ENCODE data around the gene SCFD2. TPM values are rescaled to one million over a fixed set of nuclear protein-coding genes. Genes with fewer than 3 reads are reported as not detected.
"Not testable (repeated sequence)": the region's sequence is repeated elsewhere in the genome, so short reads cannot be mapped to it uniquely, and the experiment has no call there.

Gene SCFD2
- total RNA-seq, 1 donor from 2014 or later: 18.6 TPM

GRCh38 chr4:52994567-52994966 is 371.3 kb downstream of the SCFD2 start:
- DNase-seq (ENCODE audit: low read depth, low spot score): no peak
- Mint-ChIP-seq H3K27me3 (ENCODE audit: low read depth) (peaks cover 17% of the 10 kb centered on the region), H3K27ac (ENCODE audit: unreplicated experiment) (no peak overlapping the region), H3K4me3 (no peak overlapping the region), H3K4me1 (peaks cover 9% of the 10 kb centered on the region), H3K36me3 (ENCODE audit: low read depth) (peaks cover 13% of the 10 kb centered on the region), H3K9me3 (no peaks in the 10 kb centered on the region)
- no peak for TF ChIP-seq CTCF (conservative IDR thresholded peaks at IDR 0.05)

- Mint-ChIP-seq H3K4me3 (no peak overlapping the region), H3K27me3 (ENCODE audit: low read depth) (peaks cover 23% of the 10 kb centered on the region), H3K9me3 (no peaks in the 10 kb centered on the region), H3K27ac (ENCODE audit: unreplicated experiment) (no peak overlapping the region), H3K4me1 (peaks cover 9% of the 10 kb centered on the region), H3K36me3 (ENCODE audit: low read depth) (peaks cover 13% of the 10 kb centered on the region)
- no peak for DNase-seq (ENCODE audit: low read depth, low spot score)
- no peak for TF ChIP-seq CTCF (conservative IDR thresholded peaks at IDR 0.05)
These were observed 372.1 kb downstream of the SCFD2 start for GRCh38 chr4:52993771-52994170.

GRCh38 chr4:52992551-52992950 is 373.3 kb downstream of the SCFD2 start:
- not testable (repeated sequence) for DNase-seq (ENCODE audit: low read depth, low spot score); H3K27ac Mint-ChIP-seq (ENCODE audit: unreplicated experiment); H3K9me3 Mint-ChIP-seq; H3K4me1 Mint-ChIP-seq; H3K4me3 Mint-ChIP-seq
- H3K36me3 Mint-ChIP-seq (ENCODE audit: low read depth): peaks cover 13% of the 10 kb centered on the region
- peaks cover 34% of the 10 kb centered on the region for H3K27me3 Mint-ChIP-seq (ENCODE audit: low read depth)

GRCh38 chr4:52991472-52991871 is 374.4 kb downstream of the SCFD2 start:
- H3K9me3 Mint-ChIP-seq: no peaks in the 10 kb centered on the region
- peaks cover 13% of the 10 kb centered on the region for H3K36me3 Mint-ChIP-seq (ENCODE audit: low read depth)
- H3K27ac Mint-ChIP-seq (ENCODE audit: unreplicated experiment): no peak overlapping the region
- TF ChIP-seq CTCF (conservative IDR thresholded peaks at IDR 0.05): no peak
- peaks cover 42% of the 10 kb centered on the region for H3K27me3 Mint-ChIP-seq (ENCODE audit: low read depth)
- DNase-seq (ENCODE audit: low read depth, low spot score): no peak
- no peak overlapping the region for H3K4me3 Mint-ChIP-seq
- peaks cover under 1% of the 10 kb centered on the region for H3K4me1 Mint-ChIP-seq

- no peak for DNase-seq (ENCODE audit: low read depth, low spot score)
- no peak for TF ChIP-seq CTCF (conservative IDR thresholded peaks at IDR 0.05)
- H3K27me3 Mint-ChIP-seq (ENCODE audit: low read depth): peaks cover 47% of the 10 kb centered on the region
- no peaks in the 10 kb centered on the region for H3K9me3 Mint-ChIP-seq
- H3K4me1 Mint-ChIP-seq: no peaks in the 10 kb centered on the region
- H3K27ac Mint-ChIP-seq (ENCODE audit: unreplicated experiment): no peak overlapping the region
- no peak overlapping the region for H3K4me3 Mint-ChIP-seq
- H3K36me3 Mint-ChIP-seq (ENCODE audit: low read depth): peaks cover 13% of the 10 kb centered on the region
These were observed 375.2 kb downstream of the SCFD2 start for GRCh38 chr4:52990706-52991105.

GRCh38 chr4:52989865-52990264 is 376.0 kb downstream of the SCFD2 start:
- TF ChIP-seq CTCF (conservative IDR thresholded peaks at IDR 0.05): no peak
- Mint-ChIP-seq H3K4me1 (peaks cover 3% of the 10 kb centered on the region), H3K9me3 (no peaks in the 10 kb centered on the region), H3K4me3 (no peak overlapping the region), H3K27ac (ENCODE audit: unreplicated experiment) (no peak overlapping the region), H3K36me3 (ENCODE audit: low read depth) (peaks cover 13% of the 10 kb centered on the region), H3K27me3 (ENCODE audit: low read depth) (peaks cover 53% of the 10 kb centered on the region)
- no peak for DNase-seq (ENCODE audit: low read depth, low spot score)
